Body of pancreas (tissue), 4 donors: ENCODE measurements around the gene GCNT1. TPM values are rescaled to one million over a fixed set of nuclear protein-coding genes. Genes with fewer than 3 reads are reported as not detected.

Source experiments
- ATAC-seq: fragments of 150-250 bp; one replicate; pipeline ENCODE4 v1.9.1; 2016
- DNase-seq, 4 donors: peaks; one replicate each; pipeline ENCODE4 v3.0.0-alpha.2; 2019
- H3K27ac ChIP-seq, 4 donors: fragments of 200-600 bp; sonication (generic); 1 replicate in 3 of 4; 2 replicates in 1 of 4; pipeline versions ENCODE4 v1.5.1 to v1.6.1; 2016 to 2019; ENCODE audit warnings: mild to moderate bottlenecking in 1 of 4, mixed read lengths in 1 of 4, moderate library complexity in 1 of 4
- H3K27me3 ChIP-seq, 2 donors: fragments of 200-600 bp; sonication (generic); one replicate each; pipeline ENCODE4 v1.6.0; 2016; ENCODE audit warnings: mild to moderate bottlenecking in 1 of 2
- H3K36me3 ChIP-seq, 2 donors: fragments of 200-600 bp; sonication (generic); replicated peaks in 1 of 2; 2 replicates each; pipeline ENCODE4 v1.5.1; 2016; ENCODE audit warnings: low read depth in 2 of 2; ENCODE audit not compliant: insufficient read depth in 1 of 2
- H3K4me1 ChIP-seq: fragments of 200-600 bp; sonication (generic); one replicate; pipeline ENCODE4 v1.6.0; 2016
- H3K4me3 ChIP-seq, 2 donors: fragments of 200-600 bp; sonication (generic); 1 replicate in 1 of 2; 2 replicates in 1 of 2; pipeline ENCODE4 v1.5.1; 2016 to 2019
- H3K9me3 ChIP-seq, 3 donors: fragments of 200-600 bp; sonication (generic); 1 replicate in 2 of 3; 2 replicates in 1 of 3; pipeline ENCODE4 v1.5.1; 2016
- CTCF ChIP-seq, 7 experiments: fragments of 450-650 bp in 4 of 7; fragments of 200-600 bp in 3 of 7; sonication (generic) in 3 of 7; IDR thresholded peaks; one replicate each; pipeline ENCODE4 v1.5.1; 2016 to 2019; ENCODE audit warnings: antibody characterized with exemption in 7 of 7
- POLR2A ChIP-seq, 3 donors: fragments of 450-650 bp; IDR thresholded peaks; one replicate each; pipeline ENCODE4 v1.6.1; 2016; ENCODE audit warnings: antibody characterized with exemption in 3 of 3, mild to moderate bottlenecking in 2 of 3
- WGBS, 2 donors: methylation state at CpG; one replicate each; pipeline ENCODE4 v1.1.5; 2017; 5-methylcytosine and 5-hydroxymethylcytosine counted together
- intact Hi-C: fragments of 100-400 bp; cut with DNase I; formaldehyde crosslinking; loops from one replicate; pipeline ENCODE4 v1.15.1; 2023
- total RNA-seq, 2 donors: library from RNA; depleted of rRNA; stranded (reverse); fragments of >200 nt; gene quantifications; one replicate each; pipeline ENCODE4 v1.1.0, GENCODE V29; 2016

The GCNT1 gene
- total RNA-seq, 2 donors from 2014 or later = 7.3 to 34.2 TPM

- TF ChIP-seq CTCF (IDR thresholded peaks at IDR 0.05) (no peak), POLR2A (IDR thresholded peaks at IDR 0.05) (no peak)
These were observed 69.1 kb downstream of the GCNT1 start for GRCh38 chr9:76528056-76528455.

GRCh38 chr9:76528642-76529190 is 69.7 kb downstream of the GCNT1 start:
- WGBS, 2 donors = 91% methylated on average over 6 to 20 of the region's 20 CpGs
- TF ChIP-seq CTCF (IDR thresholded peaks at IDR 0.05) (no peak), POLR2A (IDR thresholded peaks at IDR 0.05) (no peak)

More at GRCh38 chr9:76528056-76528455, 69.1 kb downstream of the GCNT1 start:
- ATAC-seq = no peak
- Histone ChIP-seq H3K27me3 (no peaks in the 10 kb centered on the region), H3K9me3 (no peaks in the 10 kb centered on the region), H3K27ac (no peak overlapping the region), H3K4me1 (peaks cover 4% of the 10 kb centered on the region), H3K4me3 (no peak overlapping the region), H3K36me3 (no peaks in the 10 kb centered on the region)
- intact Hi-C loops = no loop called here
- WGBS, 2 donors = 83 to 88% methylated on average over 7 of the region's 7 CpGs
- DNase-seq = no peak

GRCh38 chr9:76529653-76530052 is 70.7 kb downstream of the GCNT1 start:
- TF ChIP-seq CTCF (IDR thresholded peaks at IDR 0.05) = no peak
- no peak for TF ChIP-seq POLR2A (IDR thresholded peaks at IDR 0.05)
- H3K27ac ChIP-seq = no peak overlapping the region
- no peaks in the 10 kb centered on the region for H3K36me3 ChIP-seq
- no peaks in the 10 kb centered on the region for H3K27me3 ChIP-seq
- no peaks in the 10 kb centered on the region for H3K9me3 ChIP-seq
- no peak overlapping the region for H3K4me3 ChIP-seq
- peak in 1 of 4 donors; percentile 9 for DNase-seq
- no peak for ATAC-seq
- H3K4me1 ChIP-seq = peaks cover 4% of the 10 kb centered on the region
- 89 to 91% methylated on average over 5 of the region's 5 CpGs for WGBS, 2 donors
- intact Hi-C loops = no loop called here

More at GRCh38 chr9:76528642-76529190, 69.7 kb downstream of the GCNT1 start:
- H3K4me3 ChIP-seq = no peak overlapping the region
- intact Hi-C loops = no loop called here
- no peak overlapping the region for H3K27ac ChIP-seq
- no peak for DNase-seq
- peaks cover 4% of the 10 kb centered on the region for H3K4me1 ChIP-seq
- H3K36me3 ChIP-seq = no peaks in the 10 kb centered on the region
- ATAC-seq = no peak
- H3K9me3 ChIP-seq = no peaks in the 10 kb centered on the region
- H3K27me3 ChIP-seq = no peaks in the 10 kb centered on the region

- Histone ChIP-seq H3K27me3 (no peaks in the 10 kb centered on the region), H3K9me3 (no peaks in the 10 kb centered on the region), H3K27ac (no peak overlapping the region), H3K4me3 (no peak overlapping the region), H3K36me3 (no peaks in the 10 kb centered on the region), H3K4me1 (peaks cover 4% of the 10 kb centered on the region)
- 48 to 63% methylated on average over 6 of the region's 6 CpGs for WGBS, 2 donors
- TF ChIP-seq POLR2A (IDR thresholded peaks at IDR 0.05) (no peak), CTCF (IDR thresholded peaks at IDR 0.05) (no peak)
- ATAC-seq (no peak), DNase-seq (no peak)
- intact Hi-C loops = no loop called here
These were observed 71.6 kb downstream of the GCNT1 start for GRCh38 chr9:76530458-76531110.
